Naive B cell (primary cell): Measurements from ENCODE around the gene DMPK. TPM values are rescaled to one million over a fixed set of nuclear protein-coding genes. Genes with fewer than 3 reads are reported as not detected.
"Not testable (repeated sequence)": the region's sequence is repeated elsewhere in the genome, so short reads cannot be mapped to it uniquely, and the experiment has no call there.

Source experiments
- ATAC-seq, 2 donors: fragments of 150-1000 bp; cut with Tn5 transposase; 2 replicates each; pipeline ENCODE4 v1.10.0; 2021; ENCODE audit warnings: low read depth in 2 of 2, mild to moderate bottlenecking in 2 of 2, moderate library complexity in 2 of 2
- DNase-seq: peaks from one replicate; pipeline ENCODE4 v3.0.0; 2022
- H3K27ac Mint-ChIP-seq, 6 donors: one replicate each; pipeline ENCODE4 v1.8.0; 2020 to 2022; ENCODE audit warnings: mild to moderate bottlenecking in 6 of 6, mixed read lengths in 6 of 6, moderate library complexity in 5 of 6, inconsistent platforms in 2 of 6
- H3K27me3 Mint-ChIP-seq, 3 donors: one replicate each; pipeline ENCODE4 v1.8.0; 2021 to 2022; ENCODE audit warnings: mixed read lengths in 3 of 3, mild to moderate bottlenecking in 1 of 3
- H3K36me3 Mint-ChIP-seq, 2 donors: one replicate each; pipeline ENCODE4 v1.8.0; 2020 to 2022; ENCODE audit warnings: mixed read lengths in 2 of 2, inconsistent platforms in 1 of 2, mild to moderate bottlenecking in 1 of 2
- H3K4me1 Mint-ChIP-seq, 3 donors: one replicate each; pipeline ENCODE4 v1.8.0; 2020 to 2022; ENCODE audit warnings: mixed read lengths in 3 of 3, inconsistent platforms in 1 of 3, mild to moderate bottlenecking in 1 of 3, moderate library complexity in 1 of 3
- H3K4me3 Mint-ChIP-seq, 8 donors: one replicate each; pipeline ENCODE4 v1.8.0; 2020 to 2022; ENCODE audit warnings: mild to moderate bottlenecking in 8 of 8, mixed read lengths in 8 of 8, moderate library complexity in 8 of 8, inconsistent platforms in 2 of 8
- H3K9me3 Mint-ChIP-seq, 7 donors: one replicate each; pipeline ENCODE4 v1.8.0; 2020 to 2022; ENCODE audit warnings: mixed read lengths in 7 of 7, mild to moderate bottlenecking in 5 of 7, inconsistent platforms in 2 of 7, moderate library complexity in 1 of 7
- polyA plus RNA-seq, 6 donors: library from polyadenylated mRNA; unstranded; fragments of 300-500 nt; fragmentation: Illumina TruSeq; gene quantifications; one replicate each; pipeline ENCODE4 v1.2.3, GENCODE V29; 2021; ENCODE audit warnings: low read depth in 6 of 6

Gene DMPK
- polyA plus RNA-seq, 6 donors from 2014 or later, result 0.31 to 2.7 (median 1.1) TPM; not detected in 1

GRCh38 chr19:45729800-45730290, 52.4 kb downstream of the DMPK start:
- Mint-ChIP-seq H3K27ac (peak overlapping the region; percentile 78 to 99 (median 96)), H3K27me3 (no peaks in the 10 kb centered on the region), H3K4me3 (peak overlapping the region; percentile 89 to 98 (median 95)), H3K9me3 (no peaks in the 10 kb centered on the region), H3K4me1 (peaks cover 23 to 51% (median 38%) of the 10 kb centered on the region in 3 donors), H3K36me3 (no peaks in the 10 kb centered on the region)
- no peak for DNase-seq
- ATAC-seq, result no peak

GRCh38 chr19:45728683-45729082, 53.6 kb downstream of the DMPK start:
- DNase-seq, H3K36me3 Mint-ChIP-seq, H3K27me3 Mint-ChIP-seq, ATAC-seq, H3K9me3 Mint-ChIP-seq: not testable (repeated sequence)
- H3K4me3 Mint-ChIP-seq, result peak overlapping the region in 5 of 8 donors; percentile 23 to 76 (median 32)
- H3K27ac Mint-ChIP-seq, result peak overlapping the region in 3 of 6 donors; percentile 31 to 95 (median 77)
- H3K4me1 Mint-ChIP-seq, result peaks cover 28 to 57% (median 43%) of the 10 kb centered on the region in 3 donors

- peaks cover 37 to 45% (median 42%) of the 10 kb centered on the region in 3 donors for H3K4me1 Mint-ChIP-seq
- not testable (repeated sequence) for H3K27me3 Mint-ChIP-seq, H3K9me3 Mint-ChIP-seq, ATAC-seq, DNase-seq, H3K36me3 Mint-ChIP-seq
- H3K27ac Mint-ChIP-seq, result peak overlapping the region in 1 of 6 donors; percentile 24
- H3K4me3 Mint-ChIP-seq, result peak overlapping the region in 1 of 8 donors; percentile 24
These were observed 62.2 kb downstream of the DMPK start for GRCh38 chr19:45720065-45720464.

Other genes starting within 250 kb of the DMPK start
- 10 to 100 TPM in 1 of 6 donors, 1 to 10 TPM in 4, not detected in 1; 5.0 to 14.4 (median 7.8) TPM for gene OPA3, start 197.7 kb downstream of the DMPK start, polyA plus RNA-seq
- gene GPR4, start 180.3 kb downstream of the DMPK start, polyA plus RNA-seq, result not detected
- gene EML2, start 143.1 kb downstream of the DMPK start, polyA plus RNA-seq, result 10 to 100 TPM in 3 of 6 donors, 1 to 10 TPM in 3; 4.3 to 14.1 (median 10.3) TPM
- gene GIPR, start 114.3 kb downstream of the DMPK start, polyA plus RNA-seq, result not detected
- 1,000 to 10,000 TPM in 2 of 6 donors, 100 to 1,000 TPM in 4; 808 to 1,139 (median 906) TPM for gene SNRPD2, start 90.5 kb downstream of the DMPK start, polyA plus RNA-seq
- gene QPCTL, start 89.8 kb downstream of the DMPK start, polyA plus RNA-seq, result 1 to 10 TPM in 5 of 6 donors, under 1 TPM in 1; 0.70 to 6.8 (median 1.7) TPM
- 10 to 100 TPM in 5 of 6 donors, 1 to 10 TPM in 1; 9.4 to 23.0 (median 13.9) TPM for gene FBXO46, start 51.6 kb downstream of the DMPK start, polyA plus RNA-seq
- gene MEIOSIN, start 49.1 kb downstream of the DMPK start, polyA plus RNA-seq, result not detected
- gene SIX5, start 13.2 kb downstream of the DMPK start, polyA plus RNA-seq, result under 1 TPM in 1 of 6 donors, not detected in 5; 0.18 TPM
- 10 to 100 TPM; 13.4 to 28.1 (median 22.1) TPM for gene DMWD, start 10.4 kb upstream of the DMPK start, polyA plus RNA-seq
- not detected for gene RSPH6A, start 32.8 kb upstream of the DMPK start, polyA plus RNA-seq
- gene SYMPK, start 80.7 kb upstream of the DMPK start, polyA plus RNA-seq, result 10 to 100 TPM in 2 of 6 donors, 1 to 10 TPM in 4; 6.3 to 24.3 (median 9.0) TPM
- gene FOXA3, start 81.8 kb upstream of the DMPK start, polyA plus RNA-seq, result not detected
- 10 to 100 TPM in 1 of 6 donors, 1 to 10 TPM in 5; 3.1 to 10.1 (median 5.9) TPM for gene IRF2BP1, start 103.7 kb upstream of the DMPK start, polyA plus RNA-seq
- gene MYPOP, start 120.1 kb upstream of the DMPK start, polyA plus RNA-seq, result under 1 TPM in 4 of 6 donors, not detected in 2; 0.15 to 0.30 (median 0.28) TPM
- not detected for gene NANOS2, start 132.3 kb upstream of the DMPK start, polyA plus RNA-seq
- not detected for gene NOVA2, start 191.4 kb upstream of the DMPK start, polyA plus RNA-seq
- 10 to 100 TPM in 1 of 6 donors, 1 to 10 TPM in 5; 4.9 to 11.9 (median 7.7) TPM for gene CCDC61, start 213.0 kb upstream of the DMPK start, polyA plus RNA-seq
- gene PGLYRP1, start 240.6 kb upstream of the DMPK start, polyA plus RNA-seq, result 1 to 10 TPM in 1 of 6 donors, not detected in 5; 1.6 TPM